GM19035 (cell line): Measurements from ENCODE around the gene DAPK2.
"Not testable (repeated sequence)": the region's sequence is repeated elsewhere in the genome, so short reads cannot be mapped to it uniquely, and the experiment has no call there.

Experiments
- ATAC-seq: cut with Tn5 transposase; IDR thresholded peaks from one replicate; pipeline ENCODE4 v1.9.1; 2021; ENCODE audit not compliant: unreplicated experiment

Gene DAPK2

DNA sequence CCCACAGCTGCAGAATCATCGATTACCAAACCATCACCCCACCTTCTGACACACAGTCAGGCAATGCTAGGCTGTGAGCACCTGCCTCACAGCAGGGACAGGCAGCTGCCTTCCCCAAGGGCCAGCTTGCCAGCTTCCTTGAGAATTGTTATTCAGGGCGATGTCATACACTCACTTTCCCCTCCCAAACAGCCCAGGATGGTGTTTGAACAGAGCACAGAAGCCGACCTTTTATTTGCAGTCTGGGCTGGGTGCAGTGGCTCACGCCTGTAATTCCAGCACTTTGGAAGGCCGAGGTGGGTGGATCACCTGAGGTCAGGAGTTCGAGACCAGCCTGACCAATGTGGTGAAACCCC lies 128.0 kb downstream of the DAPK2 start:
- ATAC-seq: no peak

DNA sequence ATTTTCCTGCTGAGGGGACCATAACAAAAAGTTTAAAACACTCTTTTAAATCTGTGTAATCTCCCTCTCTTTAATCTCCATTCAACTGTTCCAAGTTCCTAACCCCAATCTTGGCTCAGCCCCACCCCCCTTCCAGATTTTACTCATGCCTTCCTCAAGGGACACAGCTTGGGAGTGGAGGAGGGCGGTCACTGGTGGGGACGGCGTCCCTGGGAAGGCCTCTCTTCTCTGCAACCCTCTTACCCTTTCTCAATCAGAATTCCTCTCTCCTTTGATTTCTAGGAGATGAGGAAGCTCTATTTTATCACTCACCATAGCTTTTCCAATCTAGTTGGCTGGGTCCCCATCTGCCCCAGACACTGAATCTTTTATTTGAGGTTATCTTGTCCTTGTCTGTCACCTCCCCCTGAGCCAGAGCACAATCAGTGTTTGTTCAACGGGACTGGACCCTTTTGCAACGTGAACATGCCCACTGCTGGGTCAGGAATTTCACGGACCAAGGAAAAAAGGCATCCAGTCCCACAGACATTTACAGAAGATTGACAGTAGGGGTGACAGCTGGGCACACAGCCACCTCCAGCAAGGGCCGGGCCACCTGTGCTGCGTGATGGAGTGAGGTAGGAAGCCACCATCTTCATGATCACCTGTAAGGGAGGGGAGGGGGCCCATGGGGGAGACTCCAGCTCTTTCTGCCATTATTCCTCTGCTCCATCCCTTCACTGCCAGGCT lies 128.5 kb downstream of the DAPK2 start:
- ATAC-seq: no peak

DNA sequence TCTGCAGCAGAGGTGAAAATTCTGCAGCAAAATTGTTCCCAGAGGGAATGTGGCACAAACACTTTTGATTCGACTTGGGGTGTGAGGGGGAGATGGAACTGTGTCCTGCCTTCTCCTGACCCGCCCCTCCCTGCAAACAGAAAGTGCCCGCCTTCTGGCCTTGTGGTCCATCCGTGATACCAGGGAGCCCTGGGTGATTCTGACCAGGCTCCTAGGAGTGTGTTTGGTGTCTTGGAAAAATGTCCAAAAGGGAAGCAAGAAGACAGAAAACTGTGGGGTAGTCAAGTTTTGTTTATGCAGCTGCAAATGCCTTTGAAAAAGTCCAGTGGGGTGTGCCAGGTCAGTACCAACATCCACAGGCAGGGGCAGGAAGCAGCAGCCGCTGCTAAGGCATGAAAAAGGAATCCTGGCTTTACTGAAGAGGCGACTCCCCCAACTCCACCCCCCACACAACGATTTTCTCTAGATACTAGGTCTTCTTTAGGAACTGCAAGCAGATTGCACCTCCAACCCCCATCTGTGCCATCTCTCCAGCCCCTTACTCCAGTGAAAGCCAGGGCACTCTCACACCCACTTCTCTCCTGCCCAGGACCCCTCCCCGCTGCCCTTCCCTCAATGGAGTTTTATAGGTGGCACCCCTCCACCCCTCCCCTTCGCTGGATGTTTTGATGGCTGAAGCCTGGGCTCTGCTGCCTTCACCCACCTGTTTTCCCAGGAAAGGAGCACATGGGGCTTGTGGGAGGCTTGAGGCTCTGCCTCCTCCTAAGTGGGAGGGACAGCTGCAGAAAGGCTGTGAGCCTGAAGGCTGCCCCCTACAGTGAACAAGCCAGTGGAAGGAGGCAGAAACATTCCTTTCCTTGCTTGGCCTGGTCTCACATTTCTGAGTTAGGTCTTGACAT lies 130.2 kb downstream of the DAPK2 start:
- no peak for ATAC-seq

DNA sequence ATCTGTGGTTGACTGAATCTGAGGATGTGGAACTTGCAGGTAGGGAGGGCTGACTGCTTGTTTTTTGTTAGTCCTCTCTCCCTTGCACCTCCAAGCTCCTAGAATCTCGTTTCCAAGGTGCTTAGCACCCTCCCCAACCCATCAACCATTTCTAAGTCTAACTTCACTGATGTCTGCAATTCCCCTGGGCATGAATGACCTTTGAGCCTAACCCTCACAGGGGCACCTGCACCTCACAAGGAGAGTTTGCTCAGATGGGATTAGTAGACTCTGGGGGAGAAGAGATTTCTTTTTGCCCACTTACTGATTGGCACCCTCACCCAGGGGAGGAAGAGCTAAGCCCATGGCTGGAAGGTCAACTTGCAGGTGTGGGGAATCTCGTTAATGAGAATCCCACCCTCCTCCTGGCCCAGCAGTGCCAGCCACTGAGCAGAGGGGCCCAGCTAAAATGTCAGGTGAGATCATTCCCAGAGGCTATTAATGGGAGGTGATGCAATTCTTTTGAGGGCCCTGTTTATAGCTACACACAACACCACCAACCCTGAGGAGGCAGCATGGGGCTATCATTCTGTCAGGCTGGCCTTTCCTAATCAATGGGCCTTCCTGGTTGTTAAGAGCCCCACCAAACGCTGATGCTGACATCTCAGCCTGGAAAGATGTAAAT lies 130.9 kb downstream of the DAPK2 start:
- ATAC-seq: no peak

DNA sequence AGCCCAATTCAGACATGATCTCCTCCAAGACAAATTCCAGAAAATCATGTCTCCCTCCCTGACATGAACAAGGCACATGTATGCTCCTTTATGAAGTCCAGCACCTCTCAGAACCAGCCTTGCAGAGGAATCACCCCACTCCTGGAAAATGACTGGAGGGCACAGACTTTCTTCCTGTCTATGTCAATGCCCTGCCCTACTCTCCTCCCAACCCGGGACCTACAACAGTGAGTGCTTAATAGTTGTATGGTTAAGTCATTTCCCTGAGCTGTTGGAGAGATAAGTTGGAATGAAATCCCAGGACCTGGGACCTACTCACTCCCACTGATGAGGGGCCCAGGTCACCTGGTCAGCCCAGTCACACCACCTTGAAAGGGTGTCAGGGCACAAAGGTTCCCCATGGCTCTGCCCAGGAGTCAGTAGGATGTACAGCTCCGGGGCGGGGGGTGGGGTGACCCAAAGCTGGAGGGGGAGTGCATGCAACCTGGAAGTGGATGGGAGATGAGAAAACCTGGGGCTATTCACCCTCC lies 132.4 kb downstream of the DAPK2 start:
- no peak for ATAC-seq

DNA sequence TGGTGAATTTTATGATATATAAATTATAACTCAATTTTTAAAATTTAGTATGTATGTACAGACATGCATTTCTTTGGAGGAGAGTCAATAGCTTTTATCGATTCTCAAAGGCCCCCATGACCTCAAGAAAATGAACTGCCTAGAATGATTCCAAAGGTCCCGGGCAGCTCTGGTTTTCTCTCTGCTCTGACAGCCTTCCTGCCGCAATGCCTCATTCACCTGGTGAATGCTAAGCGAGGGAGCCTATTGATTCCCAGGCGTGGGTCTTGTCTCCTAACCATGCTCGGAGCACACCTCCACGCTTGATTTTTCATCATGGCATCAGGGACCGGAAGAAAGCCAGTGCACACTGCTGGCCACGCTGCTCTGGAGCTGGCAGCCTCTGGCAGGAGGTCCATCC lies 132.9 kb downstream of the DAPK2 start:
- ATAC-seq: no peak

DNA sequence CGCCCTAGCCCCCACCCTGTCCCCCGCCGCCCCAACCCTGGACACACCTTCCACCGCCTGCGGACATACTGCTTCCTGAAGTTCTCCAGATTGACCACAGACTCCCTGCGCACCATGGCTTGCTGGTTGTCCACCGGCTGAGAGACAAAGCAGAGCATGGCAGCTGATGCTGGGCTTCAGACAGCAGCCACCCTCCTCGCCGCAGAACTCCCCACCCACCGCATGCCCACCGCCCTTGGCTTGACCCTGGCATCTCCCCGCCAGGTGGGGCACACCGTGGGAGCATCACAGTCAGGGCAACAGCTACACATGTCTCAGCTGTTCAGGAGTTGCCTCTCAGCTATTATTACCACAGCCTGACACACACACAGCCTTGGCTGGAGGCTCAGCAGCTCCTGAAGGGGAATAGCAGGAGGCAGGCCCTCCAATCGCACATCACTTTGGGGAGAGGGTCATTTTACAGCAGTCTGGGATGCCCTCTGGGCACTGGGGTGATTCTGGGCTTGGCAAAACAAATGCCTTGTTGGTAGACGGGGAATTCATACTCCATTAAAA lies 134.1 kb downstream of the DAPK2 start:
- ATAC-seq: no peak

DNA sequence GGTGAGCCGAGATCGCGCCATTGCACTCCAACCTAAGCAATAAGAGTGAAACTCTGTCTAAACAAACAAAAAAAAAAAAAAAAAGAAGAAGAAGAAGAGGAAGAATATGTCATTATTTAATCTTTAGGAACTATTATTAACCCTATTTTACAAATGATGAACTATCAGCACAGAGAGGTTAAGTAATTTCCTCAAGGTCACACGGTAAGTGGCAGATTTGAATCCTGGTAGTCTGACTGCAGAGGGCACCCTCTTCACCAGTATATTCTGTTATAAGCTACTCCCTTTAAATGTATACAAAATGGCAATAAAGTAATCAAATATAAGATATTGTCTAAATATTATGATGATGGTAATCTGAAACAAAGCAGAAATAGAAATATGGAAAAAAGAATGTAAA lies 135.1 kb downstream of the DAPK2 start:
- ATAC-seq: no peak

DNA sequence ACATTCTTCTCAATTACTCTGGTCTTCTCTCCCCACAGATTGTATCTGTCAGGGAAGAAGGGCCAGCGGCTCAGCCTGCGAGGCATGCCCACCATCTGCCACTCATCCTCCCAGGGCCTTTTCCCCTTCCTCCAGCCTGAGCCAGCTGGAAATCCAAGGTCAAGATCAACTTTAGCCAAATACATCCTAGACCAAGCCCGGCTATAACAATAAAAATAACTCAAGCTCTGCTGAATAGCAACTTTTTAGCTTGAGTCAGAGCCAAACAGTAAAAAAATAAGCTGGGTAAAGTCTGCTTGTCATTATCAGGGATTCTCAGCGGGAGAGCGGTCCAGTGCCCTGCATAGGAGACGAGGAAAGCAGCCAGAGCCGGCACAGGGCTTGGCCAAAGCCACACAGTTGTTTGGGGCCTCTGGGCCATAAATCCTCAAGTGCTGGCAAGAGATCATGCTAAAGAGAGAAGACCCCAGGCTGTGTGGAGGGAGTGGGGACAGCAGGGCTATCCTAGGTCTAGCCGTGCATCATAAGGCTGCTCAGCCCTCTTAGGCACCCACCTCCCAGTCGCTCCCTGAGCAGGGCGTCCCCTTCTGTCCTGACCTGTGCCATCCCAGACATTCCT lies 136.4 kb downstream of the DAPK2 start:
- no peak for ATAC-seq

DNA sequence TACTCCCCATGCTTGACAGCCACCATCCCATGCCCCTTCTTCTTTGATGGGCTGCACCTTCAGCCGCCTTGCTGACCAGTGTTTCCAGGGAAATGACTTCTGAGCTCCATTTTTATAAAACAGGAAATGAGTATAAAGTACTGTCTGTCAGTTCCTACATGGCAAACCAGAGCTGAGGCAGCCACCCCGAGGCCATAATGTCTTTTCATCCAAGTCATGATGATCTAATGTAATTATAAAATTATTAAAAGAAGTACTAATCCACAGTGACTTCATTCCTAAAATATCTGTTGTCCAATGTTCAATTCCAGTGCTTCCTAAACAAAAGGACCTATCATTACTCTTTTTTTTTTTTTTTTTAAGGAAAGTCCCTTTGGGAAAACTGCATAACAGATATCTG lies 137.3 kb downstream of the DAPK2 start:
- no peak for ATAC-seq

DNA sequence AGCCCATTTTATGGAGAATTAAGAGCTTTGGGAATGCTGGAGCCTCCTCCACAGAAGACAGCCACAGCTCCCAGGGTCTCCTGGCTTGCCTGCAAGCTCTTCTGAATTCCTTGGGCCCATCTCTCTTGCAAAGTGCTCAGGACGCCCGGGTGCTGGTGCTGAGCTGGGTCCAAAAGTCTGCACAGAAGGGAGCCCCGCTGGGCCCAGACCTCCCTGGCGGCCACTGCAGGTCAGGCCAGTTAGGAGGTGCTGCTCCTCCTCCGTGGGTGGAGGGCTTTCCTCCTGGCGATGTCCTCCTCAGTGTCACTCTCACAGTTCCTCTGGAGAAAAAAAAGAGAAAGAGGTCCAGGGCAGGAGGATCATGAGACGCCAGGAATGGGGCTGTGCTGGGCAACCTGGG lies 138.0 kb downstream of the DAPK2 start:
- no peak for ATAC-seq

DNA sequence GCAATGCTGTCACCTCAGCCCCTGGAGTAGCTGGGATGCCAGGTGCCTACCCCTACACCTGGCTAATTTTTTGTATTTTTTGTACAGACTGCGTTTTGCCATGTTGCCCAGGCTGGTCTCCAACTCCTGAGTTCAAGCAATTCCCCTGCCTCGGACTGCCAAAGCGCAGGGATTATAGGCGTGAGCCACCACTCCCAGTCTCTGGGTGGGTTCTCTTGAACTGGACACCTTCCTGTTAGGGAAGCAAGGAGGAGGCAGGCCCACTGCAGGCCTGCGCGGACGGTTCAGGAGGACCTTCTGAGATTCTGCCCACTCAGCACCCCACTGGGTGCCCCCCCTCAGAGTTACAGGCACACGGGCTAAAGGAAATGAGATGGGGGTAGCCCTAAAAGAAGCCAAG lies 138.8 kb downstream of the DAPK2 start:
- no peak for ATAC-seq

DNA sequence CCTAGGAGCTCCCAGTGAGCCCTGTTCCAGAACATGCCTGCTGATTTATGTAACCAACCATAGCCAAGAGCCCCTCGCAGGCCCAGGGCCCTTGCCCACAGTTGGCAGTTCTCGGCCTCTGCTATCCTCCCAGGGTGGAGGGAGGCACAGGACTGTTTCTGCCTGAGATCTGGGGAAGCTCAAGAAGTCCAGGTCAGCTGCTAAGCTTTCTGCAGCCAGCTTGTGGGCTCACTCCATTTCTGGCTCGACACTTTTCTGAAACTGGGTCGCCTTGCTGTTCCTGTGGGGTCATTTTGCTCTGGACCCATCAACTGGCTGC lies 140.1 kb downstream of the DAPK2 start:
- ATAC-seq: no peak

DNA sequence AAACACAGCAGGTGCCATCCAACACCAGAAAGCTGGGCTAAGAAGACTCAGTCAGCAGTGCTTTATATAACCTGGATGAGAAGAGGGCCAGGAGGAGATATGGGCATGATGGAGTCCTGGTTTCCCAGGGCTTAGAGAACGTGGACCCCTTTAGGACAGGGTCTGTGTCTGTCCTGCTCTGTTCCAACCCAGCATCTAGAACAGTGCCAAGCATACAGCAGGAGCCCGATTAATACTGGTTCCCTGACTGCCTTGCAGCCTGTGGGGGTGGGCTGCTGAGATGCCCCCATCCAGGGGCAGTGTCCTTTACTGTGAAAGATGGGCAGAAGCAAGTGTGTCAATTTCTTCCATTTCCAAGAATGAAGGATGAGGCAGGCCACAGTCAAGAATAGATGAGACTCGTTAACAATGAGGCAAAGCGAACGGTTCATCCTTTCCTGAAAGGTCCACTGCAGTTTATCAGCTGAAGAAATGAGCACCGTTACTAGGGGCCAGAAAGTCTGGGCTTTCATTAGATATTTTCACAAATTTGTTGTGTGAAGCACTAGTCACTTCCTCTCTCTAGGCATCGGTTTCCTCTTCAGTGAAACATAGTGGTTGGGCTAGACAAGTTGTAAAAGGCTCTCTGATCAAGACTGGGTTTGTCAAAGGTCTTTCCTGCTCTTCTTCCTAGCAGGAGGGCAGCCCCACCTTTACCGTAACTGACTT lies 140.6 kb downstream of the DAPK2 start:
- no peak for ATAC-seq

DNA sequence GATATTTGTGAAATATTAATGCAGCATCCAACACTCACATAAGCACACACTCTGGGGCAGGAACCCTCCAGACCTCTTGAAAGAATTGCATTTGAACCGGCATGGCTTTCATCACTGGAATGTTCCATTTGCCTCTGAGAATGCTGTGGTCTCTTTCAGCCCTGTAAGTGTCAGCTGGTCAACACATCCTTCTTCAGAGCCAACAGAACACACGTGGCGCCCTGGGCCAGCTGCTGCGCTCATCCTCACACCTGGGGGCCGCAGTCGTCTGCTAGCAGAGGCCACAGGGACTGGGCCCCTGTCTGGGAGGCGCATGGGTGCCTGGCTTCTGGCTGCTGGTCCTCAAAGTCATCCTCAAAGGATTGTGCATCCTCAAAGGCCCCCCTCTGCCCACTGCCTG lies 141.2 kb downstream of the DAPK2 start:
- ATAC-seq: no peak

DNA sequence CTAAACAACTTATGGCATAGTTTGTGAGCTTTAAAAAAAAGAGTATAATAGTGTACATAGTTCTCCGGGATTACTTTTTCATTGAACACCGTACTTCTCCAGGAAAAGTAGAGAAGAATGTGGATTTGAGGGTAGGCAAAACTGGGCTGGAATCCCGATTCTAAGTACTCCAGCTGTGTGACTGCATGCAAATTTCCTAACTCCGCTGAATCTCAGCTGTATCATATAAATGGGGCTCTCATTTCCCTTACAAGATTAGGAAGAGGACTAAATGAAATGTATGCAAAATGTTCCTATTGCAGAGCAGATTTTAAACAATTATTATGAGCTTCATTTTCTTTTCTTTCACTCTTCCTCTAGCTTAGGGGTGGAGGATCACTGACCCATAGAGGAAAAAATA lies 142.2 kb downstream of the DAPK2 start:
- no peak for ATAC-seq

DNA sequence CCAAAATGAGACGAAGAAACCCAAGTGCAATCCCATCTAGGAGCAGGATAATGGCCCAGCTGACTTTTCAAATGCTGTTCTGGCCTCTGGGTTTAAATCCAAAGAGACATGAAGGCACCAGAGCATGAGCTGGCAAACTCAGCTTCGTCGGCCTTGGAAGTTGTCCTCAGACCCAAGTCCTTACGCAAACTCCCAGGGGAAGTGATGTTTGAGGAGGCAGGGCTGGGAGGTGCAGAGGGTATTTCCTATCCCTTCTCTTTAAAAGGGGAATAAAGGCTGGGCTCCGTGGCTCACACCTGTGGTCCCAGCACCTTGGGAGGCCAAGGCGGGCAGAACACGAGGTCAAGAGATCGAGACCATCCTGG lies 143.6 kb downstream of the DAPK2 start:
- ATAC-seq: no peak

DNA sequence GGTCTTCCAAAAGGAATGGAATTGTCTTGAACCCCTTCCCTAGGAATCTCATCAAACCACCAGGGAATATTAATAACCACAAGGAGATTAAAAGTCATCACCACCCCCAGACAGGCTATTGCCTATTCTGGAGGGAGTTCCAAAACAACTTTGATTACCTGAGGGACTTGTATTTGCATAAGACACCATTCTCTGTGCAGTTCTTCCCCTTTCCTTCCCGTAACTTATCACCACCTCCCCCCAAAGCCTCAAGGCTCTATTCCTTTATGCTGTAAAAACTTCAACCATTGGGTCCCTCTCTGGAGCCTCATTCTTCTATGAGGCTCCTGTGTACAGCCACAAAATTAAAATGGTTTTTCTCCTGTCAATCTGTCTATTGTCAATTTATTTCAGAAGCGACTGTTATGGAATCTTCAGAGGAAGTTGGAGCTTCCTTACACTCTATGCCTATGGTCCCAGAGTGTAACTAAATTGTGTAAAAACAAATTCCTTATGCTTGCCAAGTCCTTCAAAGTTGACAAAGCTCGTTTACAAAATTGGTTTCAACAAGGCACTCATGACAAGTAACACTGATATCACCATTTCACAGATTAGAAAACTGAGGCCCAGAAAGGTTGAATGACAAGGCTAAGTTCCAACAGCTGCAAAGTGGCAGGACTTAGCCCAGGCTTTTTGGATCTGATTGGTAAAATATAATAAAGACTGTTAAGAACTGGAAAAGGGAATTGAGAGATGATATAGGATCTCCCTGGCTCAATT lies 144.2 kb downstream of the DAPK2 start:
- ATAC-seq: no peak

DNA sequence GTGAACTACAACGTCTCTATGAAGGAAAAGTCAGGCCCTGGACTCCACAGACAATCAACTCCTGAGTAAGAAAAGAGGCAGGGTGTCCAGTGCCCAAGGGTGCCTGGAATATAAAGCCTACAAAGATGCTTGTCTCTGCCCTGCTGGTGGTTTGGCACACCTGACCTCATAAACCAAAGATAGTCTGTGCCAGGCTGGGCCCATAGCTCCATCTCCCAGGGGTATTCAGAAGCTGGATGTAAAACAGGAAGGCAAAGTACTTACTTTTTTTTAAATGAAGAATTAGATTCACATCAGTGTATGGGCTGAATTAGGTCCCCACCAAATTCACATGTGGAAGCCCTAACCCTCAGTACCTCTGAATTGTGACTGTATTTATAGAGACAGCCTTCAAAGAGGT lies 146.0 kb downstream of the DAPK2 start:
- ATAC-seq: no peak

DNA sequence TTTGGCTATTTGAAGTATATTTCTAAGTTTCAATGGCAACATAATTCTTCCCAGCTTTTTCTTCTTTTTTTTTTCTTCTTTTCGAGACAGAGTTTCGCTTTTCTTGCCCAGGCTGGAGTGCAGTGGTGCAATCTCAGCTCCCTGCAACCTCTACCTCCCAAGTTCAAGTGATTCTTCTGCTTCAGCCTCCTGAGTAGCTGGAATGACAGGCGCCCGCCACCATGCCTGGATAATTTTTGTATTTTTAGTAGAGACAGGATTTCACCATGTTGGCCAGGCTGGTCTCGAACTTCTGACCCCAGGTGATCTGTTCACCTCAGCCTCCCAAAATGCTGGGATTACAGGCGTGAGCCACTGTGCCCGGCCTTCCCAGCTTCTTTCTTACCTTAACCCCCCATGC lies 146.7 kb downstream of the DAPK2 start:
- not testable (repeated sequence) for ATAC-seq
